Stimulated activated CD4-positive, alpha-beta T cell treated with anti-CD3 and anti-CD28 coated beads, Interleukin-1b, Interleukin-23, amount 100 ng/mL, for 4 hours (primary cell): ENCODE results near the gene CNPY2.
"Not testable (repeated sequence)": the region's sequence is repeated elsewhere in the genome, so short reads cannot be mapped to it uniquely, and the experiment has no call there.

ENCODE experiments used
- DNase-seq, 2 donors: peaks; one replicate each; pipeline ENCODE4 v3.0.0-alpha.2; 2020; ENCODE audit warnings: low read depth in 2 of 2

CNPY2 gene

GRCh38 chr12:56333679-56334489, 18.1 kb upstream of the CNPY2 start, which contains the start of gene PAN2:
Gene PAN2 (minus strand): TSS chr12:56334000. CDS start chr12:56333094, 906 bp downstream.
- DNase-seq, result peak; percentile 81 to 87

- no peak for DNase-seq
These were observed 17.4 kb upstream of the CNPY2 start for GRCh38 chr12:56333197-56333678.

- no peak for DNase-seq
These were observed 16.9 kb upstream of the CNPY2 start for GRCh38 chr12:56332512-56333196.

- DNase-seq, result no peak
These were observed 15.2 kb upstream of the CNPY2 start for GRCh38 chr12:56330936-56331490.

GRCh38 chr12:56326533-56326932, 10.7 kb upstream of the CNPY2 start:
- no peak for DNase-seq

- DNase-seq, result no peak
These were observed 10.3 kb upstream of the CNPY2 start for GRCh38 chr12:56326126-56326525.

- no peak for DNase-seq
These were observed 8.4 kb upstream of the CNPY2 start for GRCh38 chr12:56324206-56324605.

GRCh38 chr12:56321610-56322009, 5.8 kb upstream of the CNPY2 start:
- DNase-seq, result not testable (repeated sequence)

- no peak for DNase-seq
These were observed 5.2 kb upstream of the CNPY2 start for GRCh38 chr12:56321027-56321426.

GRCh38 chr12:56317675-56318074, 1.9 kb upstream of the CNPY2 start:
- no peak for DNase-seq

- DNase-seq, result no peak
These were observed 553 bp downstream of the CNPY2 start for GRCh38 chr12:56315249-56315621.

GRCh38 chr12:56311003-56311402, 4.8 kb downstream of the CNPY2 start:
- DNase-seq, result no peak

GRCh38 chr12:56308714-56309113, 7.1 kb downstream of the CNPY2 start:
- no peak for DNase-seq

- DNase-seq, result no peak
These were observed 8.4 kb downstream of the CNPY2 start for GRCh38 chr12:56307221-56307965.

GRCh38 chr12:56304872-56305590, 10.8 kb downstream of the CNPY2 start:
- no peak for DNase-seq

- no peak for DNase-seq
These were observed 11.5 kb downstream of the CNPY2 start for GRCh38 chr12:56304276-56304675.

- DNase-seq, result no peak
These were observed 14.9 kb downstream of the CNPY2 start for GRCh38 chr12:56300644-56301464.

GRCh38 chr12:56299853-56300643, 15.7 kb downstream of the CNPY2 start, which contains the start of gene CS:
Gene CS (minus strand): TSS chr12:56300330. CDS start chr12:56300201, 129 bp downstream.
- peak; percentile 96 to 98 for DNase-seq

GRCh38 chr12:56299308-56299852, 16.4 kb downstream of the CNPY2 start:
- peak in 1 of 2 donors; percentile 4 for DNase-seq
